ENCODE measurements around the gene DLGAP1.

DNA sequence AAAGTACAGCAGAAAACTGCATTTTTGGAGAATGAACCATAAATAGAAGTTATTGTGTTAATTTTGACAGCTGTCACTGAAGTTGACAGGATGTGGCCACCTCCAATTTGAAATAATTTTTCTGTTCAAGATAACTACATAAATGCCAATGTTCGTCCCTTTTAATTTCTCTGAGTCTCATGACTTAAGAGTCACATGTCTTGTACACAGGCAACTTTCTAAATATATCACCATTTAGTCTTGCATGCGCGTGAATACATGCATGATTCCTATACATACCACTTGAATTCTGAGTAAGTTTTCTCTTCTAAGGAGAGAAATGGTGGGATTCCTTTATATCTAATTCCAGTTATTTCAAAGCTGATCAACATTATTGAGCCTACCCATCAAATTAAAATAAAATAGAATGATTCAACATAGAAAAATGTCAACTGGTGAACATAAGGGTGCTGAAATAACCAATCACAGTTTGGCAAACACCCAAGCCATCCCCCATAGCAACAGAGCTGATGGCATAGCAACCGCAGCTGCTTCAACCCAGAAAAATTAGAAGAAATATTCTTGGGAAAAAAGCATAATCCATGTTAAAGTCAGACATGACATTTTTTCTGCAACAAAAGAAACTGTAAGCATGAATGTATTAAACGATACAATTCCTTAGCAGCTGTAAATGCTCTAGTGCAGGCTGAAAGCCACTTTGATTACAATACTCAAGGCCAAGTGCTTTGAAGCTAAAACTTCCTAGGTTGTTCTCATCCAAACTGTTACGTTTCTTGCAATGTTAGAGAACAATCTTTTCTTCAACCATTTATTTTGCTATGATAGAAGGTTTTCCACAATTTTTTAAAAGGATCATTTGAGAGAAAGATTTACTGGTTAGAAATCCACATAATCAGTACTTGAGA, 282.7 kb downstream of the DLGAP1 start:
- no peak for TF ChIP-seq CTCF (IDR thresholded peaks at IDR 0.05)
- TF ChIP-seq POLR2A (IDR thresholded peaks at IDR 0.05): no peak
